Measurements from ENCODE around the gene KNOP1.

GRCh38 chr16:19657831-19658230 is 60.2 kb downstream of the KNOP1 start:
- TF ChIP-seq CTCF (IDR thresholded peaks at IDR 0.05; ENCODE audit: extremely low read depth in 1 of 2, insufficient read depth in 1 of 2, low read depth in 1 of 2, low read length in 2 of 2) (no peak), FOS (IDR thresholded peaks at IDR 0.05; ENCODE audit: borderline replicate concordance, insufficient read depth, low read length) (no peak)

All from endothelial cell of umbilical vein (primary cell).